Transverse colon (tissue), 4 donors: Measurements from ENCODE around the gene ANKRD23.

Experiments
- CTCF ChIP-seq, 5 experiments: fragments of 200-600 bp in 3 of 5; fragments of 450-650 bp in 2 of 5; sonication (generic) in 3 of 5; IDR thresholded peaks; 1 replicate in 2 of 5; 2 replicates in 3 of 5; pipeline ENCODE4 v1.5.1; 2016 to 2017; ENCODE audit warnings: antibody characterized with exemption in 5 of 5, inconsistent platforms in 3 of 5, mild to moderate bottlenecking in 2 of 5, moderate library complexity in 1 of 5
- EP300 ChIP-seq: sonication (generic); formaldehyde crosslinking; IDR thresholded peaks from one replicate; pipeline ENCODE4 v1.6.1; 2017; ENCODE audit warnings: antibody characterized with exemption, low read depth
- POLR2AphosphoS5 ChIP-seq, 3 donors: sonication (generic); formaldehyde crosslinking; IDR thresholded peaks; one replicate each; pipeline ENCODE4 v1.6.1; 2016; ENCODE audit warnings: antibody characterized with exemption in 3 of 3

- TF ChIP-seq CTCF (IDR thresholded peaks at IDR 0.05) (no peak), EP300 (no peak), POLR2AphosphoS5 (IDR thresholded peaks at IDR 0.05) (no peak)
Observed at GRCh38 chr2:96809951-96810782, 33.7 kb downstream of the ANKRD23 start.
